GM10248 (cell line): ENCODE results near the gene PPP1CC.

ENCODE experiments used
- CTCF ChIA-PET: fragments of 300-600 bp; sonication (Branson Sonifier 250); formaldehyde crosslinking; extraction: SDS; loops from one replicate; lab custom pipeline; 2021; ENCODE audit warnings: antibody characterized with exemption; lab: Yijun Ruan, JAX
- POLR2A ChIA-PET: fragments of 350-650 bp; sonication (Branson Sonifier 250); formaldehyde crosslinking; extraction: SDS; loops from one replicate; lab custom pipeline; 2020; ENCODE audit warnings: antibody characterized with exemption; lab: Yijun Ruan, JAX
- DNase-seq: peaks from one replicate; pipeline ENCODE4 v3.0.0; 2012; ENCODE audit errors: extremely low spot score
- CTCF ChIP-seq: IDR thresholded peaks from 2 replicates; pipeline ENCODE4 v1.5.1; 2012; ENCODE audit warnings: mild to moderate bottlenecking, low read depth; ENCODE audit errors: extremely low read depth, missing control alignments, control extremely low read depth

PPP1CC gene

DNA sequence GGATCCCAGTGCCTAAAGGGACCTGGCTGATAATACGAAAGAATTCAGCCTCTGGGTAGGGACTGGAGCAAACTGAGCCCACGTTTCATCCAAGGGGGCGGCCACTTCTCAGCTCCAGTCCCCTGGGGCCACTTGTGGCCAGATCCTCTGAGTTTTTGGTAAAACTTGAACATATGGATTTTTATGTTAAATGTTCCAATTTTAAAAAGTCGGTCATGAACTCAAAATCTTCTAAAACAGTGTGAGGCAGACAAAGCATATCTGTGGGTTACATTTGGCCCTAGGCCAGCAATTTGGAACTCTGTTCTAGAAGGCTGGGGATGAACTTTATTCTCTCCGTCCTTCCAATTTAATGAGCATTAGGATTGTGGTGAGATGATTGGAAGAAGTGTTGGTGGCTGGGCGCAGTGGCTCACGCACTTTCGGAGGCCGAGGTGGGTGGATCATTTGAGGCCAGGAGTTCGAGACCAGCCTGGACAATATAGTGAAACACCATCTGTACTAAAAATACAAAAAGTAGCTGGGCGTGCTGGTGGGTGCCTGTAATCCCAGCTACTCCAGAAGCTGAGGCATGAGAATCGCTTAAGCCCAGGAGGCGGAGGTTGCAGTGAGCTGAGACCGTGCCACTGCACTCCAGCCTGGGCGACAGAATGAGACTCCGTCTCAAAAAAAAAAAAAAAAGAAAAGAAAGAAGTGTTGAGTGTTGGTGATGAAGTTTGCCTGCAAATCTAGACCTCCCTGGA is 3.0 kb upstream of the PPP1CC start:
- CTCF ChIA-PET, result interaction anchor here (0.9 to 1.3 kb wide), 2 partner anchors 9 to 10 kb away, joined by 3 to 4 read pairs; no protein-coding TSS in a partner anchor
- POLR2A ChIA-PET, result interaction anchor here (0.5 kb wide), 1 partner anchor 170 kb away, joined by 4 read pairs; no protein-coding TSS in a partner anchor
- no peak for DNase-seq
- no peak for TF ChIP-seq CTCF

GRCh38 chr12:110744601-110745264 is 2.0 kb upstream of the PPP1CC start:
- no peak for DNase-seq
- CTCF ChIA-PET, result interaction anchor here (1.3 kb wide), 1 partner anchor 8 kb away, joined by 4 read pairs; no protein-coding TSS in a partner anchor
- POLR2A ChIA-PET, result no interaction called here
- no peak for TF ChIP-seq CTCF

- TF ChIP-seq CTCF, result no peak
- ChIA-PET POLR2A (no interaction called here), CTCF (no interaction called here)
- DNase-seq, result no peak
Measured at GRCh38 chr12:110744151-110744571, 1.5 kb upstream of the PPP1CC start.

DNA sequence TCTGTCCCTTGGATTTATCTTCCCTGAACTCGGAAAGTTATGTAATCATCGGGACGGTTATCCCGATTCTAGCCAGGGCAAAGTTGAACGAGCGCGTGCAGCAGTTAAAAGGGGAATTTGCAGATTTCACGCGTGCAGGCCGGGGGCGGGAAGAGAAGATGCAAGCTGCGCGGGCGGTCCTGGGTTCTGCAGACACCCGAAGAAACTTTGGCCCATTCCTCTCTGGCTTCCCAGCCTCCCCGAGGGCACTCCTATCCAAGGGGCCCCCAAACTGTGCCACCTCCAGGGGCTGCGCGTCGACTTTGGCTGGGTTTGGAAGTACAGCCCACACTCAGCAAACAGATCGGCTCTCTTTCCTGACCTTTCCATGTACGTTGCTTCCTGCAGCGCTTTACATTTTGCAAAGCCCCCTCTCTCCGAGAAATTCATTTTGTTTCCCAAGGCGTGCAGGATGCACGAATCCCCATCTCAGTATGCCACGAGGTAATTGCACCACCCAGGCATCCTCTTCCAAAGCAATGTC is 941 bp upstream of the PPP1CC start:
- no peak for TF ChIP-seq CTCF
- no peak for DNase-seq
- ChIA-PET CTCF (no interaction called here), POLR2A (no interaction called here)

DNA sequence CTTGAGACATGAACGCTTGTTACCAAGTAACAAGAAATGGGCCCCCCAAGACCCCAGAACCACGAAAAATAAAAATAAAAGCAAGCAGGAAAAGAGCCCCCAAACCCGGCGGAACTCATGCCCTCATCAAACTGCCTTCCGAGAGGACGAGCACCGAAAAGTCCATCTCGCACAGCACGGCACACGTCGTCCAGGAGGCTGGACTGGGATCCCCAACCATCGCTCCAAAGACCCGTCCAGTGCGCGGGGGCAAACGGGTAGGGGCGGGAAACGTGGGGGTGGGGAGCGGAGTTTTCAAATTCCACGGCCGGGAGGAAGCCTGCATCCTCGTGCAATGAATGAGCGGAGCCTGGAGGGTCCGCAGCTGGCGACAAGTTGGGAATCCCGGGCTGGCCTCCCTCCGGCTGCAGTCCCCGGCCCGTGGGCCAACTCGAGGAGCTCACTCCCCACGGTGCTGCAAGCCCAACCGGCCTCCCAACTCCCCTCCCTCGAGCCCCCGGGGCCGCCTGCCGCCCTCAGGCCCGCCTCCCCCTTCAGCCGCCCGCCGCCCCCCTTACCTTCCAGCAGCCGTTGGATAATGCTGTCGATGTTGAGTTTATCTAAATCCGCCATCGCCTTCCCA is 484 bp downstream of the PPP1CC start:
- ChIA-PET CTCF (interaction anchor here (1.1 kb wide), 1 partner anchor 84 kb away, joined by 6 read pairs; no protein-coding TSS in a partner anchor), POLR2A (no interaction called here)
- no peak for DNase-seq
- no peak for TF ChIP-seq CTCF

GRCh38 chr12:110741341-110742095 is 1.2 kb downstream of the PPP1CC start:
- POLR2A ChIA-PET, result no interaction called here
- DNase-seq, result no peak
- CTCF ChIA-PET, result interaction anchor here (1.1 to 1.3 kb wide), 3 partner anchors 35 to 273 kb away, joined by 4 to 6 read pairs (median 5); partner anchors contain the start of genes FAM216A and GPN3
- TF ChIP-seq CTCF, result no peak
